Glomerular visceral epithelial cell (primary cell): ENCODE results near the gene SPEN.
"Not testable (repeated sequence)": the region's sequence is repeated elsewhere in the genome, so short reads cannot be mapped to it uniquely, and the experiment has no call there.

Experiments used
- DNase-seq: peaks from one replicate; pipeline ENCODE4 v3.0.0-alpha.2; 2016; ENCODE audit errors: extremely low spot score

The SPEN gene

DNA sequence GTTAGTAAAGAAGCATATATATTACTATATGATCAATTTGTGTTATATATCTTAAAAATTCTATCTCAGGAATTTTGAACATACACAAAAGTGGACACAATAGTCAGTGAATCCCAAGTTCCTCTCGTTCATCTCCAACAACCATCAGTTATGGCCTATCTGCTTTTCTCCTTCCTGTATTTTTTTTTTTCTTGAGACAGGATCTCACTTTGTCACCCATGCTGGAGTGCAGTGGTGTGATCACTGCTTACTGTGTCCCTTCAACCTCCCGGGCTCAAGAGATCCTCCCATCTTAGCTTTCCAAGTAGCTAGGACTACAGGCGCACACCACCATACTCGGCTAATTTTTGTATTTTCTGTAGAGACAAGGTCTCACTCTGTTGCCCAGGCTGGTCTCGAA, 9.4 kb downstream of the SPEN start:
- no peak for DNase-seq

DNA sequence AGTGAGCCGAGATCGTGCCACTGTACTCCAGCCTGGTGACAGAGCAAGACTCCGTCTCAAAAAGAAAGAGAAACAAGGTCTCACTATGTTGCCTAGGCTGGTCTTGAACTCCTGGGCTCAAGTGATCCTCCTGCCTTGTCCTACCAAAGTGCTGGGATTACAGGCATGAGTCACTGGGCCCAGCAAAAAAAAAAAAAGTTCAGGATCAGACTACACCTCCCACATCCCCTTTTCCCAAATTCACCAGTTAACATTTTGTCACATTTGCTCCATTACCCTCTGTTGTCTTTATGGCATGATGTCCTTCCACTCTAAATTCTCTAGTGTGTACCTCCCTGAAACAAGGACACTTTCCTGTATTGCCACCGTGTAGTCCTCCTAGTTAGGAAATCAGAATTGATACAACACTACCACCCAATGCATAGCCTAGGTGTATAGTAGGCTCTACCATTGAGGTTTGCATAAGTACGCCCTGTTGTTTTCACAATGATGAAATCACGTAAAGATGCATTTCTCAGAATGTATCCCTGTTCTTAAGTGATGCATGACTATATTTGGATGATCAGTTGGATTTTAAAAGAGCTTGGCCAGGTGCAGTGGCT, 10.7 kb downstream of the SPEN start:
- DNase-seq = no peak

DNA sequence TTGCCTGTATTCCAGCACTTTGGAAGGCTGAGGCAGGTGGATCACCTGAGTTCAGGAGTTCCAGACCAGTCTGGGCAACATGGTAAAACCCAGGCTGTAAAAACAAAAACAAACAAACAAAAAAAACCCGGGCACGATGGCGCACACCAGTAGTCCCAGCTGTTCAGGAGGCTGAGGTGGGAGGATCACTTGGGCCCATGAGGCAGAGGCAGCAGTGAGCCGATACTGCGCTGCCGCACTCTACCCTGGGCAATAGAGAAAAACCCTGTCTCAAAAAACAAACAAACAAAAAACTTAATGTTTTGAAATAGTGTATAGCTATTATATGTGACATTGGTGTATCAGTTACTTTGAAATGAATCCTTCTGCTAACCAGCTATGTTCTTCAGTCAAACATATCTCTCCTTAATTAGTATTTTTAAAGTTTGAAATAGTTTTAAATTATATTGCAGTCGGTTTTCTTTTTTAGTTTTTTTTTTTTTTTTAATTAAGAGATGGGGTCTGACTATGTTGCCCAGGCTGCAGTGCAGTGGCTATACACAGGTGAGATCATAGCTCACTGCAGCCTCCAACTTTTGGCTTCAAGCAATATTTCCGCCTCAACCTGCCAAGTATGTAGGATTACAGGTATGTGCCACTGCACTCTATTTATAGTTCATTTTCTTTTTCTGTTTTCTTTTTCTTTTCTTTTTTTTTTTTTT, 11.3 kb downstream of the SPEN start:
- DNase-seq = no peak

DNA sequence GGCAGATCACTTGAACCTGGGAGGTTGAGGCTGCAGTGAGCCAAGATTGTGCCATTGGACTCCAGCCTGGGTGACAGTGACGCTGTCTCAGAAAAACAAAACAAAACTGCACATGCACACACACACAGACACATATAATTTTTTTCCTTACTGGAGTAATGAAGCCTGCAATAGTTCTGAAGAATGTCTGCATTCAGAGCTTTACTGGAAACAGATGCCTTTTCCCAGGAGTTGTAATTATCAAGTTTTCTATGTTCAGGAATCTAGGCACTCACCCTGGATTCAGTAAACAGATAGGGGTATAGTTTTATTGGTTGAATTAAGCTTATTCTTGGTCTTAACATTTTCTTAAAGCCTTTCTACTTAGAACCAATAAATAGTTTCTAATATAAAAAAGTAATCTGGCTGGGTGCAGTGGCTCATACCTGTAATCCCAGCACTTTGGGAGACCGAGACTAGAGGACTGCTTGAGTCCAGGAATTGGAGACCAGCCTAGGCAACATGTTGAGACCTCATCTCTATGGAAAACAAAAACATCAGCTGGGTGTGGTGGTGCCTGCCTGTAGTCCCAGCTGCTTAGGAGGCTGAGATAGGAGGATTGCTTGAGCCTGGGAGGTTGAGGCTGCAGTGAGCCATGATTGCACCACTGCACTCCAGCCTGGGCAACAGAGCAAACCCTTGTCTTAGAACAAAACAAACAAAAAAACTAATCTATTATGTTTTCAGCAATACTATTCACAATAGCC, 15.8 kb downstream of the SPEN start:
- DNase-seq = no peak

DNA sequence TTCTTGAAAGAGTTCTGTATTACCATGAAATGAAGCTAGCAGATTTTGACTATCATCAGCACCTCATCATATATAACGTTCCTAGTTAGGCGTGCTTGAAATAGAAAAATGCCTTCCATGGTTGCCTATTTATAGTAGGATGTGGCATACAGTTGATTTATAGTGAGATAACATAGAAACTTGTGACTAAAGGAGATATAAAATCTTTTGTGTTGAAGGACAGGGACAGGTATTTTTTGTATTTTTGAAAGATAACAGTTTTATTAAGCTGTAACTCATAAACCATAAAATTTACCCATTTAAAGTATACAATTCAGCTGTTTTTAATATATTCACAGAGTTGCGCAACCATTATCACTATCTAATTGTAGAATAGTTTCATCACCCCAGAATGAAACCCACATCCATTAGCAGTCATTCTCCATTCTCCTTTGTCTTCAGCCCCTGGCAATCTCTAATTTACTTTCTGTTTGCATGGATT, 19.3 kb downstream of the SPEN start:
- DNase-seq = no peak

DNA sequence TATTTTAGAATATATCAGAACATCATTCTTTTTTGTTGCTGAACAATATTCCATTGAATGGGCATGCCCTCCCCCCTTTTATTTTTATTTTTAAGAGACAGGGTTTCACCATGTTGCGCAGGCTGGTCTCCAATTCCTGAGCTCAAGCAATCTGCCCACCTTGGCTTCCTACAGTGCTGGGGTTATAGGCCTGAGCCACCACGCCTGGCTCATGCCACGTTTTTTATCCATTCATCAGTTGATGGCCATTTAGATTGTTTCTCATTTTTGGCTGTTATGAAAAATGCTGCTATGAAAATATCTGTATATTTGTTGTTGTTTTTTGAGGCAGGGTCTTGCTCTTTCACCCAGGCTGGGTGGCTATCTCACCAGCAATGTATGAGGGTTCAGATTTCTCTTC, 19.8 kb downstream of the SPEN start:
- DNase-seq = no peak

DNA sequence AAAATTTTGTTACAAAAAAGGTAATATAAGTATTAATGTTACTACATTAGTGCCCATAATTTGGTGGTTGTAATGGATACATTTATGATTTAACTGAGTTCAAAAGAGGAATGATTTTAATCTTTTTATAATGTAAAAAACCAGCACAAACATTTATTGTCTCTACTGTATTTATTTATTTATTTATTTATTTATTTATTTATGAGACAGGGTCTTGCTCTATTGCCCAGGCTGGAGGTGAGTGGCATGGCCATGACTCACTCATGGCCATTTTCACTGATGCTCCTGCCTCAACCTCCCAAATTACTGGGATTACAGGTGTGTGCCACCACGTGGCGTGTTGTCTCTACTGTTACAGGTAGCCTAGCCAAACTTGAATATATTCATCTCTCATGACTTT, 21.9 kb downstream of the SPEN start:
- no peak for DNase-seq

DNA sequence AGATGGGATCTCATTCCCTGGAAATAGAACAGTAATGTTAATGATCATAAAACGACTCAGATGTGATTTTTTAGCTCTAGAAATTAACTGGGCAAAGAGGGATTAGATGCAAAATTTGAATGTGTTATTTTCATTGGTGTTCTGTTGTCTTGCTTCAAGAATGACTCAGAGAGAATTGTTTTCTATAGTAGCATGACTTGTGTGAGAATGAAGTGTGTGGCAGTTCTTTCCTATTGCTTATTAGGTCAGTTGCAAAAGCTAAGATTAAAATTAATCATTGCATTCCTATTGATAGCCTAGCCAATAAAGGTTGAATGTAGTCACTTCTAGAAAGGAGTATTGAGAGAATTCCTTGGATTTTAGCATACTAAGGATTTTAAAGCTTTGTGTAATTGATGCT, 22.9 kb downstream of the SPEN start:
- DNase-seq = no peak

DNA sequence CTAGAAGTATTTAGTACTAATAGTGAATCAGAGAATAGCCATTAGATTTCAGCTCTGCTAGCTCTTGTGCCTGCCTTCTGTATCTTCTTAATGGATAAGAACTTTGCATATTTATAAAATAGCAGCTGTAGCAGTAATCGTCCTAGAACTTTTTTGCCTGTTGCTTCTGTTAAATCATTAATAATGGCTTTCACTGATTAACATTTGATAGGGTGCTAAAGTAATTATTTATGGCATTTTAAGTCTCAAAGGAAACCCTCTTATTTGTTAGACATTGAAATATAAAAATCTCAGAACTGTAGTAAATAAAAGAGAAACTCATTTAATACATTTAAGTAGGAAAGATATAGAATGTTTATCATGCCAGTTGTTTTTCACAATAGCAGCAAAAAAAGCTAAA, 27.0 kb downstream of the SPEN start:
- no peak for DNase-seq

DNA sequence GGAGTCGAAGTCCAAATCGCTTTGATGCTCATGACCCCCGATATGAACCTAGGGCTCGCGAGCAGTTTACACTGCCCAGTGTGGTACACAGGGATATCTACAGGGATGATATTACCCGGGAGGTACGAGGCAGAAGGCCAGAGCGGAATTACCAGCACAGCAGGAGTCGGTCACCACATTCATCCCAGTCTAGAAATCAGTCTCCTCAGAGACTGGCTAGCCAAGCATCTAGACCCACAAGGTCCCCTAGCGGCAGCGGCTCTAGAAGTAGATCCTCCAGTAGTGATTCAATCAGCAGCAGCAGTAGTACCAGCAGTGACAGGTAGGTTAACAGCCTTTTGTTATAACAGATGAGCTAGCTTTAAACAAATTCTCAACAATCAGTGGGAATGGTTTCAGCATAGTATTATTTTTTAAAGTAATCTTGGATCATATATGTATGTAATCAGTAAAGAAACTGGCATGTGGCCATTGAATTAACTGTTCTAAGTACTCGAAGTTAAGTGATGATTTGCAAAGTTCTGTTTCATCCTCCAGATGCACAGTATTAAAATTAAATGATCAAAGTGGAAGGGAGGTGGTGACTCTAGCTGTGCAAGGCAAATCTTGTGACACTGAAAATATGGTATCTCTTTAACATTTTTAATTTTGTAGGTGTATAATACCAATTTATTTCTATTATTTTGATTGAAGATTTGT, 29.0 kb downstream of the SPEN start:
- peak; percentile 79 for DNase-seq

DNA sequence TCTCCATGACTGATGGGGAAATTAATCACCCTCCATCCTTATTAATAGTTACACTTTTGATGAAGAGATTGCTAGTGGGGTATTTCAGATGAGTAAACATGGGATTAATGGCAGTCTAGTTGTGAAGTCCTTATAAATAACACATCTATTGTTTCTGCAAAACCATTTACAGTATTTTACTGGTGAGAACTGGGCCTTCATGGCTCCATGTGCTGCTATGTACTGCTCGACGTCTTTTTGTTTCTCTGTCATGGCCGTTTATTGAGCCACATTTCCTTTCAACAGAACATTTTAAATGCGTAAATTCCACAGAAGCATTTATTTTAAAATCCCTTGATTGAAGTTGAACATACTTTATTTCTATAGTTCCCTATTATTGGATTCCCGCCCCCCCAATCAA, 34.5 kb downstream of the SPEN start:
- no peak for DNase-seq

DNA sequence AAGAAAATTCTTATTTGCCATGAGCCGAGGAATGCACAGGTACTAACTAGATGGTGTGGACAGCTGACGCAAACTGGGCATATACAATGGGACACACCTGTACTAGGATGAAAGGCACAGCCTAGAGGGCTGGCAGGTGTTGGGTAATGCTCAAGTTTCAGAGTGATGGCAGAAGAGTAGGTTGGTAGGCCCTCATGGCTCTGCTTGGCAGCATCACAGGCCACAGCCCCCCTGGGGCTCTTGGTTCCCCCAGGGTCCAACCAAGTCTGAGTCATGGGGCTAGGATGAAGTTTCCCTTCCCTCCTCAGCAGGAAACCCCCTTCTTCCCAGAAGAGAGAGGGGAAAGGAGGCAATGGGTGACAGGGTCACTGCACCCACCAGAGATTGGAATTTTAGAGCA, 35.2 kb downstream of the SPEN start:
- peak; percentile 25 for DNase-seq

DNA sequence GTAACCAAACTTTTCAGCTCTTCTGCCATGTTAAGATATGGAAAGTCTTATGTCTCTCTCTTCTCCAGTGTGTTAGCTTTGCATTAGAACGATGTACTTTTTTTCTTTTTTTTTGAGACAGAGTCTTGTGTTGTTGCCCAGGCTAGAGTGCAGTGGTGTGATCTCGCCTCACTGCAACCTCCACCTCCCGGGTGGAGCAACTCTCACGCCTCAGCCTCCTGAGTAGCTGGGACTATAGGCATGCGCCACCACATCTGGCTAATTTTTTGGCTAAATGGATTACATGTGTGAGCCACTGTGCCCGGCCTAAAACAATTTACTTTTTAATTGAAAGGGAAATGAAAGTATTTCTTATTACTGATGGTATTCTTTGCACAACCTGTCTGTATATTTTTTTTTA, 35.8 kb downstream of the SPEN start:
- no peak for DNase-seq

DNA sequence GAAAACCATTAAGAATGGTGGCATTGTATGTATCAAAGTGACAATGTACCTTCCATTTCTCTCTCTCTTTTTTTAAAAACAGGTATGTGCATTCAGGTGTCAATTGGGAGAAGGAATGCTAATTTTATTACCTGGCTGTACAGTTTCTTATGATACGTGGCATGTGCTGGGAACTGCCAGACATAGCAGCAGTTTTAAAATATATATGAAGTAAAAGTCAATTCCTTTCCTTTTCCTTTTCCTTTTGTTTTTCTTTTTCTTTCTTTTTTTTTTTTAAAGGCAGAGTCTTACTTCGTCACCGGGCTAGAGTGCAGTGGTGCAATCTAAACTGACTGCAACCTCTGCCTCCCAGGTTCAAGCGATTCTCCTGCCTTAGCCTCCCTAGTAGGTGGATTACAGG, 37.0 kb downstream of the SPEN start:
- DNase-seq = no peak

DNA sequence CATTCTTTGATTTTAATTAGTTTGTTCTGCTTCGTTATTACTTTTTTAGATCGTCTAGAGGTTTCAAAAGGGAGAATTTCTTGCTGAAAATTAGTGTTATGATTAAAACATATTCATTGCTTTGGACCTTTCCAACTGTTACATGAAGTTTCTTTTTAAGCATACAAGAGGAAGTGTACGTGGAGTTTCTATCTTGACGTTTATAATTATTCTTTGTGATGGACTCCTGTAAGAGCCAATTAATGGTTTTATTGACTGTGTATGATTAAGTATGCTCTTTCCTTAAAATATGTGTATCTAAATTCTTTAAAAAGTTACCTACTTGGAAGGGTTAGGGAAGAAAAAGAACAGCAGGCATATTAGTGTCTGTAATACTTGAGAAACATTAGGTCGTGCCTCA, 37.8 kb downstream of the SPEN start:
- no peak for DNase-seq

DNA sequence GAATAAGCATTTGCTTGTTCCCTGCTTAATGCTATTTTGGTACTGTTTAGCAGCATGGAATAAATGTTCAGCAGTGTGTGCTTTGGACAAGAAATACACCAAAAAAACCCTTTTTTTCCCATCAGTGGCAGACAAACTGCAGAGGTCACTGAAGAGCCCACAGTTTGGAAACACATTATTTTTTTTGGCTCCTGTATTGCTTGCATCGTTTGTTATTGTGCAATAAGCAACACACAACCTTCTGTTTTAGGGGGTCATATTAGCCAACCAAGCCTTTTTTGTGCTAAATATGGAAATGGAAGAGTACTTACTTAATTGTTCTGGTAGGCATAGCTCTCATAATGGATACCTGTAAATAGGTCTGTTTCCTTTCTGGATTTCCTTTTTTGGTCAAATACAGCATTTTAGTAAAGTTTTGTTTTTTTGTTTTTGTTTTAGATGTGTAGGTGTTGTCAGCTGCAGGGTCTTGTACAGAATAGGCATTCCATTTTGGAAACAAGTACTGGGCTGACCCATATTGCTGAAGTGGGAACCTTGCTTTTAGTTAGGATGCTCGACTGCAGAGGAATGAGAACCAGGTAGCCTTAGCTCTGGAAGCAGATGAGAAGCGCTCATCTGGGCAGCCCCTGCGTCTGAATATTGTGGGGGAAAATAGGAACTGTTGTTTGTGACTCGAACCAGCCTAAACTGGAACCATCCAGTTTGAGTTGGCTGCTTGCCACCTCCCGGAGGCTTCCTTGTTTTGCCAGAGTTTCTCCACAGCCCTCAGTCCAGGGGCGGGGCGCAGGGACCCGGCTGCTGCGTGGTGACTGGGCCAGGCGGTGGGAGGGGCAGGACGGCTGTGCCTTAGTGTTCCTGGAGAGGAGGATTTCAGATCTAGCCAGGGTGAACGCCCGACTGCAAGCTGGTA, 38.4 kb downstream of the SPEN start:
- peak; percentile 93 for DNase-seq

DNA sequence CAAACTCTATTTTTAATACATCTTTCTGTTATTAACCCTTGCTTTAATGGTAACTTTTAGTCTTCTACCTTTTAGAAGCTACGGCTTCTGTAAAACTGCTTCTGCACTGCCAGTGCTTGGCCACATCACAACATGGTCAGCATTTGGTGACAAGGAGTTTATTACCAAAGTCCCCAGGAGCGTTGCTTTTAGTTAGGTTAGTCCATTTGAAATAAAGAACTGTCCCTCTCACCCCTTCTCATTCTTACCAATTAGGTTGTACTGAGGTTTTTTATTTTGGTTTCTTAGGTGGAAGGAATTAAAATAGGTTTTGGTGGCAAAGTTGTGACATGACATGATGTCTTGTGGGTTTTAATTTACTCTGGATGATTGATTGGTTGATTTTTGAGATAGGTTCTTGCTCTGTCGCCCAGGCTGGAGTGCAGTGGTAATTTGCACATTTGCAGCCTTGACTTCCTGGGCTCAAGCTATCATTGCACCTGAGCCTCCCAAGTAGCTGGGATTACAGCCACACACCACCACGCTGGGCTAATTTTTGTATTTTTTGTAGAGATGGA, 39.2 kb downstream of the SPEN start:
- DNase-seq = no peak

DNA sequence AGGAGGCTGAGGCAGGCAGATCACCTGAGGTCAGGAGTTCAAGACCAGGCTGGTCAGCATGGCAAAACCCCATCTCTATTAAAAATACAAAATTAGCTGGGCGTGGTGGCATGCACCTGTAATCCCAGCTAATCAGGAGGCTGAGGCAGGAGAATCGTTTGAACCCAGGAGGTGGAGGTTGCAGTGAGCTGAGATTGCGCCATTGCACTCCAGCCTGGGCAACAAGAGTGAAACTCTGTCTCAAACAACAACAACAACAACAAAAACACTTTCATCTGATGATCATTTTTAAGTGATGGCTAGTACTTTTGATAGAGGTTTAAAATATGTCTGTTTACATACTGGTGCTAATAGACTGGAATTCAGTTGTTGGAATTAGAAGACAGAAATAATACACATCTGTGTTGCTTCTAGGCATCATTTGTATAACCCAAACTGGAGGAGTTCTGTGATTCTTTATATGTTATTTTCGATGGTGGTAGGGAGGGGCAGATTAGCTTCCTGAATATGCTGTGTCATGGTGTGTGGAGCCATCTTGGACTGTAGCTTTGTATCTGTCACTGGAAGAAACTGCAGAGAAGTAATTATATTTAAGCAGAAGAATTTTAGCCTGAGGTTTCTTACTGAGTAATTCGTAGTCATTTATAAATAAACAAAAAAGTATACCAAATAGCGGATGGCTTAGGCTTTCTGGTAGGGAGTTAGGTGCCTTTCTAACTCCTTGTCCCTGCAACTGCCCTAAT, 45.5 kb downstream of the SPEN start:
- not testable (repeated sequence) for DNase-seq

DNA sequence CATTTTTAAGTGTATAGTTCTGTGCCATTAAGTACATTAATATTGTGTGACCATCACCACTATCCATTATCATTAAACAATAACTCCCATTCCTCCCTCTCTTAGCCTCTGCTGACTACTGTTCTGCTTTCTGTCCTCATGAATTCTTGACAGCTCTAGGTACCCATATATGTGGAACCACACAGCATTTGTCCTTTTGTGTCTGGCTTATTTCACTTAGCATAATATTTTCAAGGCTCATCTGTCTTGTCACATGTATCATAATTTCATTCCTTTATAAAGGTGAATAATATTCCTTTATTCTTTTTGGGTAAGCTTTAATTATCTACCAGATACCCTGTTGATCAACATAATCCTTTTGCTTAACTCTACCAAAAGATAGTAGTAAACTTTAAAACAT, 47.7 kb downstream of the SPEN start:
- DNase-seq = no peak

DNA sequence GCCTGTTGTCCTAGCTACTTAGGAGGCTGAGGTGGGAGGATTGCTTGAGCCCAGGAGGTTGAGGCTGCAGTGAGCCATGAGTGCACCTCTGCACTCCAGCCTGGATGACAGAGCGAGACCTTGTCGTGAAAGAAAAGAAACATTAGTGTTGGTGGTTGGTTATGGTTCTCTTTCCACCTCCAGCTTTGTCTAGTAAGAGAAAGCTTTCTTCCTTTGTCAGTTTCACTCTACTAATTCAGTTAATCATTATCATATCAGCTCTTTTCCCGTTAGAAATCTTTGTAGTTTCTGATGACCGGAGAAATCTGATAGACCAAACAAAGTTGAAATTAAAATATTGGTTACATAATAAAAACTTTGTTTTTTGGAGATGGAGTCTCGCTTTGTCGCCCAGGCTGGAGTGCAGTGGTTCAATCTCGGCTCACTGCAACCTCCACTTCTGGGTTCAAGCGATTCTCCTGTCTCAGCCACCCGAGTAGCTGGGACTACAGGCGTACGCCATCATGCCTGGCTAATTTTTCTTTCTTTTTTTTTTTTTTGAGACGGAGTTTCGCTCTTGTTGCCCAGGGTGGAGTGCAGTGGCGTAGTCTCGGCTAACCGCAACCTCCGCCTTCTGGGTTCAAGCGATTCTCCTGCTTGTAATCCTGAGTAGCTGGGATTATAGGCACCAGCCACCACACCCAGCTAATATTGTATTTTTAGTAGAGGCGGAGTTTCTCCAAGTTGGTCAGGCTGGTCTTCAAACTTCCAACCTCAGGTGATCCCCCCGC, 49.5 kb downstream of the SPEN start:
- DNase-seq = peak; percentile 37
